Measurements from ENCODE around the gene EXD1.
"Not testable (repeated sequence)": the region's sequence is repeated elsewhere in the genome, so short reads cannot be mapped to it uniquely, and the experiment has no call there.

Gene EXD1

GRCh38 chr15:41139619-41140018 is 90.9 kb downstream of the EXD1 start:
- DNase-seq = no peak

- not testable (repeated sequence) for DNase-seq
Observed at GRCh38 chr15:41139112-41139511, 91.4 kb downstream of the EXD1 start.

GRCh38 chr15:41135580-41135979 is 95.0 kb downstream of the EXD1 start:
- not testable (repeated sequence) for DNase-seq

GRCh38 chr15:41133454-41133853 is 97.1 kb downstream of the EXD1 start:
- no peak for DNase-seq

All from activated CD4-positive, alpha-beta T cell treated with anti-CD3 and anti-CD28 coated beads for 48 hours (primary cell).